Keratinocyte (primary cell): ENCODE measurements around the gene GALR3. TPM values are rescaled to one million over a fixed set of nuclear protein-coding genes. Genes with fewer than 3 reads are reported as not detected.

Source experiments
- DNase-seq: peaks from one replicate; pipeline ENCODE4 v3.0.0-alpha.2; 2011; ENCODE audit warnings: low read depth, missing footprints, low spot score
- FAIRE-seq: peaks from 2 replicates; lab custom pipeline; 2011; peaks lifted over from hg19 to GRCh38; lab: Jason Lieb, UNC
- H2AFZ ChIP-seq: 2 replicates; pipeline ENCODE4 v1.6.0; 2012; ENCODE audit warnings: low read length, control low read depth, inconsistent platforms; ENCODE audit not compliant: control insufficient read depth
- H3K27ac ChIP-seq: 2 replicates; pipeline ENCODE4 v1.5.1; 2011; ENCODE audit warnings: low read length; ENCODE audit not compliant: control insufficient read depth, insufficient read depth
- H3K27me3 ChIP-seq: 3 replicates; pipeline ENCODE4 v1.6.0; 2011; ENCODE audit warnings: low read length; ENCODE audit not compliant: control insufficient read depth, insufficient read depth; ENCODE audit errors: extremely low read depth
- H3K36me3 ChIP-seq, 2 experiments: 2 replicates in 1 of 2; 3 replicates in 1 of 2; pipeline ENCODE4 v1.5.1; 2011; ENCODE audit warnings: low read length in 2 of 2, mild to moderate bottlenecking in 1 of 2; ENCODE audit not compliant: control insufficient read depth in 2 of 2, insufficient read depth in 2 of 2; ENCODE audit errors: extremely low read depth in 1 of 2
- H3K4me1 ChIP-seq: 3 replicates; pipeline ENCODE4 v1.5.1; 2011; ENCODE audit warnings: low read length; ENCODE audit not compliant: control insufficient read depth, insufficient read depth; ENCODE audit errors: extremely low read depth
- H3K4me2 ChIP-seq: 3 replicates; pipeline ENCODE4 v1.6.0; 2011; ENCODE audit warnings: low read depth, low read length; ENCODE audit not compliant: control insufficient read depth, insufficient read depth; ENCODE audit errors: extremely low read depth
- H3K4me3 ChIP-seq, 3 experiments: fragments of 200-600 bp in 1 of 3; sonication (generic) in 1 of 3; 2 replicates in 2 of 3; 3 replicates in 1 of 3; pipeline ENCODE4 v1.5.1; 2011 to 2016; ENCODE audit warnings: low read length in 3 of 3, mild to moderate bottlenecking in 3 of 3, control low read depth in 2 of 3, inconsistent platforms in 1 of 3, low read depth in 1 of 3, mixed read lengths in 1 of 3, mixed run types in 1 of 3, moderate library complexity in 1 of 3; ENCODE audit not compliant: control insufficient read depth in 2 of 3, insufficient read depth in 2 of 3; ENCODE audit errors: extremely low read depth in 1 of 3
- H3K79me2 ChIP-seq: 2 replicates; pipeline ENCODE4 v1.6.0; 2012; ENCODE audit warnings: low read length; ENCODE audit not compliant: control insufficient read depth, insufficient read depth
- H3K9ac ChIP-seq: 3 replicates; pipeline ENCODE4 v1.6.0; 2011; ENCODE audit warnings: low read length; ENCODE audit not compliant: control insufficient read depth, insufficient read depth; ENCODE audit errors: extremely low read depth
- H3K9me1 ChIP-seq: 3 replicates; pipeline ENCODE4 v1.6.0; 2011; ENCODE audit warnings: low read length; ENCODE audit not compliant: control insufficient read depth, insufficient read depth; ENCODE audit errors: extremely low read depth
- H3K9me3 ChIP-seq: 2 replicates; pipeline ENCODE4 v1.5.1; 2012; ENCODE audit warnings: low read depth, low read length; ENCODE audit not compliant: control insufficient read depth
- H4K20me1 ChIP-seq: 3 replicates; pipeline ENCODE4 v1.6.0; 2011; ENCODE audit warnings: low read length; ENCODE audit not compliant: control insufficient read depth, insufficient read depth; ENCODE audit errors: extremely low read depth
- EZH2 ChIP-seq: IDR thresholded peaks from one replicate; pipeline ENCODE4 v1.6.1; 2012; ENCODE audit warnings: inconsistent platforms, mild to moderate bottlenecking, low read length, moderate library complexity
- dilution Hi-C: fragments of 300-500 bp; cut with MboI; formaldehyde crosslinking; loops from one replicate; pipeline ENCODE4 v1.7.0; 2020; ENCODE audit warnings: low sequenced_read_pairs; ENCODE audit not compliant: extremely low pct_ligation_motif_present
- polyA plus RNA-seq, 5 experiments: library from polyadenylated mRNA; depleted of rRNA in 3 of 5; stranded (reverse) in 3 of 5; stranded (forward) in 1 of 5; unstranded in 1 of 5; fragments of >200 nt; gene quantifications; 1 replicate in 1 of 5; 2 replicates in 3 of 5; 3 replicates in 1 of 5; pipeline versions ENCODE4 v1.2.1 to v1.2.3, GENCODE V29; 2011 to 2012; ENCODE audit warnings: missing spikeins in 2 of 5, low read depth in 1 of 5, low replicate concordance in 1 of 5
- small RNA-seq, 3 experiments: library from RNA; depleted of rRNA; stranded (forward); fragments of <200 nt; gene quantifications; one replicate each; pipeline ENCODE3, GENCODE V24; 2012; ENCODE audit warnings: low read depth in 3 of 3, low replicate concordance in 1 of 3; ENCODE audit not compliant: insufficient read length in 3 of 3
- TF ChIP-seq, protein P1 (sequence below), 3 experiments: IDR thresholded peaks in 1 of 3; conservative IDR thresholded peaks in 1 of 3; optimal IDR thresholded peaks in 1 of 3; 2 replicates in 2 of 3; 3 replicates in 1 of 3; pipeline versions ENCODE3 to v1.5.1; 2011; ENCODE audit warnings: low read length in 3 of 3, mild to moderate bottlenecking in 3 of 3, moderate library complexity in 2 of 3, control low read depth in 1 of 3, inconsistent platforms in 1 of 3; ENCODE audit not compliant: insufficient read depth in 2 of 3; ENCODE audit errors: extremely low read depth in 1 of 3

The GALR3 gene
- polyA plus RNA-seq, 1 donor (not counting 4 experiments of a cell fraction or from before 2014, with no cell fraction given): not detected

DNA sequence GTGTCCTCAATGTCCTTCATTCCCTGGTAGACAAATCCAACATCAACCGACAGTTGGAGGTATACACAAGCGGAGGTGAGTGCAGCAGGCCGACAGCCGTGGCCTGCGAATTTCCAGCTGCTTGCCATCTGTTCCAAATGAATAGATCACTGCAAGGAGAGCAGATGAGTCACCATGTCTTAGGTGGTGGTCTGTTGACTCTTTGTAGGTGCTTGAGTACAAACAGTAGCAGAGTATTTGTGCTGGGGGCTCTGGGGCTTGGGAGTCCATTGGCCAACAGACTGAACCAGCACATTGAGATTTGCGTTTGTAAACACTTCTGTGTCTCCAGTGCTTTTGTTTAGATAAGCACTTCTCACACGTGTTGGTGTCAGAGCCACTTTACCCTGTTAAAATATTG is 47.1 kb downstream of the GALR3 start:
- Histone ChIP-seq H3K79me2 (peaks cover 22% of the 10 kb centered on the region), H3K4me1 (no peaks in the 10 kb centered on the region), H3K4me3 (no peak overlapping the region), H2AFZ (no peak overlapping the region), H3K9me3 (no peaks in the 10 kb centered on the region), H3K27me3 (no peaks in the 10 kb centered on the region), H3K27ac (no peak overlapping the region), H4K20me1 (peaks cover 9% of the 10 kb centered on the region), H3K9ac (no peak overlapping the region), H3K36me3 (peaks cover 40 to 43% of the 10 kb centered on the region in 2 experiments), H3K9me1 (no peaks in the 10 kb centered on the region), H3K4me2 (no peak overlapping the region)
- dilution Hi-C loops: no loop called here
- TF ChIP-seq EZH2: no peak
- TF ChIP-seq, protein P1, sequence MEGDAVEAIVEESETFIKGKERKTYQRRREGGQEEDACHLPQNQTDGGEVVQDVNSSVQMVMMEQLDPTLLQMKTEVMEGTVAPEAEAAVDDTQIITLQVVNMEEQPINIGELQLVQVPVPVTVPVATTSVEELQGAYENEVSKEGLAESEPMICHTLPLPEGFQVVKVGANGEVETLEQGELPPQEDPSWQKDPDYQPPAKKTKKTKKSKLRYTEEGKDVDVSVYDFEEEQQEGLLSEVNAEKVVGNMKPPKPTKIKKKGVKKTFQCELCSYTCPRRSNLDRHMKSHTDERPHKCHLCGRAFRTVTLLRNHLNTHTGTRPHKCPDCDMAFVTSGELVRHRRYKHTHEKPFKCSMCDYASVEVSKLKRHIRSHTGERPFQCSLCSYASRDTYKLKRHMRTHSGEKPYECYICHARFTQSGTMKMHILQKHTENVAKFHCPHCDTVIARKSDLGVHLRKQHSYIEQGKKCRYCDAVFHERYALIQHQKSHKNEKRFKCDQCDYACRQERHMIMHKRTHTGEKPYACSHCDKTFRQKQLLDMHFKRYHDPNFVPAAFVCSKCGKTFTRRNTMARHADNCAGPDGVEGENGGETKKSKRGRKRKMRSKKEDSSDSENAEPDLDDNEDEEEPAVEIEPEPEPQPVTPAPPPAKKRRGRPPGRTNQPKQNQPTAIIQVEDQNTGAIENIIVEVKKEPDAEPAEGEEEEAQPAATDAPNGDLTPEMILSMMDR (optimal IDR thresholded peaks at IDR 0.05 in 1 of 3, IDR thresholded peaks at IDR 0.05 in 1 of 3, conservative IDR thresholded peaks at IDR 0.05 in 1 of 3; ENCODE audit: extremely low read depth in 1 of 3, insufficient read depth in 2 of 3, low read length in 3 of 3): no peak
- DNase-seq: no peak
- no peak for FAIRE-seq

Small RNAs within 50 kb of the gene (small RNA-seq; reads per million reads assigned to genes)
- gene MIR659: 0.20 to 5.7 (median 4.0) reads per million in 3 experiments

Other genes starting within 250 kb of the GALR3 start
- not detected in 3 replicates for gene LGALS2, start 243.3 kb upstream of the GALR3 start, polyA plus RNA-seq
- 29.2 to 36.4 TPM (median 32.5 TPM) in 3 replicates for gene GGA1, start 214.5 kb upstream of the GALR3 start, polyA plus RNA-seq
- 27.2 to 49.8 TPM (median 32.6 TPM) in 3 replicates for gene SH3BP1, start 183.7 kb upstream of the GALR3 start, polyA plus RNA-seq
- 4.6 to 6.3 TPM (median 5.2 TPM) in 3 replicates for gene PDXP, start 164.7 kb upstream of the GALR3 start, polyA plus RNA-seq
- 1,629 to 5,918 TPM (median 2,086 TPM) in 3 replicates for gene LGALS1, start 147.7 kb upstream of the GALR3 start, polyA plus RNA-seq
- gene NOL12, start 137.0 kb upstream of the GALR3 start, polyA plus RNA-seq: 22.1 to 23.8 TPM (median 22.1 TPM) in 3 replicates
- 13.9 to 24.8 TPM (median 22.2 TPM) in 3 replicates for gene TRIOBP, start 126.3 kb upstream of the GALR3 start, polyA plus RNA-seq
- gene GCAT, start 15.4 kb upstream of the GALR3 start, polyA plus RNA-seq: 8.2 to 8.5 TPM (median 8.4 TPM) in 3 replicates
- 12.3 to 19.4 TPM (median 17.1 TPM) in 3 replicates for gene ANKRD54, start 21.0 kb downstream of the GALR3 start, polyA plus RNA-seq
- gene EIF3L, start 26.0 kb downstream of the GALR3 start, polyA plus RNA-seq: 517 to 639 TPM (median 592 TPM) in 3 replicates
- gene MICALL1, start 82.9 kb downstream of the GALR3 start, polyA plus RNA-seq: 42.8 to 108 TPM (median 65.0 TPM) in 3 replicates
- gene C22orf23, start 130.2 kb downstream of the GALR3 start, polyA plus RNA-seq: 0.10 TPM in 1 of 3 replicates, not detected in the others
- gene POLR2F, start 130.3 kb downstream of the GALR3 start, polyA plus RNA-seq: 101 to 119 TPM (median 108 TPM) in 3 replicates
- not detected in 3 replicates for gene SOX10, start 161.2 kb downstream of the GALR3 start, polyA plus RNA-seq
- 26.8 to 33.0 TPM (median 28.8 TPM) in 3 replicates for gene PICK1, start 234.0 kb downstream of the GALR3 start, polyA plus RNA-seq